ENCODE results near the gene HYPK.
"Not testable (repeated sequence)": the region's sequence is repeated elsewhere in the genome, so short reads cannot be mapped to it uniquely, and the experiment has no call there.

The HYPK gene

GRCh38 chr15:43802676-43803075, 2.3 kb downstream of the HYPK start:
- not testable (repeated sequence) for H3K9ac ChIP-seq (ENCODE audit: low read depth, low read length, poor library complexity); H4K91ac ChIP-seq (ENCODE audit: low read depth, low read length, poor library complexity)
- no CpG with 5 or more reads among the region's 7 CpGs for WGBS, 2 donors (ENCODE audit: extremely low coverage in 2 of 2, insufficient read length in 2 of 2, insufficient replicate concordance in 1 of 2)

GRCh38 chr15:43808435-43808950, 8.1 kb downstream of the HYPK start:
- Histone ChIP-seq H3K4me2 (ENCODE audit: insufficient read depth, low read length, poor library complexity, severe bottlenecking) (no peak overlapping the region), H4K8ac (ENCODE audit: low read depth, low read length) (no peak overlapping the region), H2BK12ac (ENCODE audit: low read length) (no peak overlapping the region), H3K4me3 (ENCODE audit: low read length in 2 of 2) (no peak overlapping the region), H3K23ac (ENCODE audit: low read depth, low read length, poor library complexity) (no peak overlapping the region), H3K36me3 (replicated peaks in 1 of 2; ENCODE audit: control insufficient read depth in 2 of 2, insufficient read depth in 2 of 2, low read length in 2 of 2) (peaks cover 42 to 93% of the 10 kb centered on the region in 2 donors), H2BK5ac (ENCODE audit: low read length) (no peak overlapping the region), H3K79me1 (ENCODE audit: low read depth, low read length) (no peaks in the 10 kb centered on the region), H3K14ac (ENCODE audit: low read length) (no peak overlapping the region), H3K9me3 (replicated peaks in 1 of 2; ENCODE audit: control insufficient read depth in 2 of 2, insufficient read depth in 1 of 2, low read depth in 1 of 2, low read length in 2 of 2) (no peaks in the 10 kb centered on the region), H3K4ac (ENCODE audit: low read length) (no peak overlapping the region), H2BK15ac (ENCODE audit: low read length) (no peak overlapping the region), H2AFZ (ENCODE audit: low read length) (no peak overlapping the region), H2BK120ac (ENCODE audit: low read depth, low read length) (no peak overlapping the region), H3K18ac (ENCODE audit: low read length) (no peak overlapping the region), H3K9ac (ENCODE audit: low read depth, low read length, poor library complexity) (no peak overlapping the region), H4K91ac (ENCODE audit: low read depth, low read length, poor library complexity) (no peak overlapping the region), H3K4me1 (ENCODE audit: control insufficient read depth in 2 of 2, insufficient read depth in 1 of 2, low read depth in 1 of 2, low read length in 2 of 2) (no peaks in the 10 kb centered on the region), H3K27me3 (ENCODE audit: control insufficient read depth in 3 of 3, insufficient read depth in 3 of 3, low read depth in 1 of 3, low read length in 3 of 3) (no peaks in the 10 kb centered on the region), H3K27ac (replicated peaks; ENCODE audit: low read length) (no peak overlapping the region), H2AK5ac (ENCODE audit: low read depth, low read length) (no peak overlapping the region)
- WGBS, 2 donors (ENCODE audit: extremely low coverage in 2 of 2, insufficient read length in 2 of 2, insufficient replicate concordance in 1 of 2) = no CpG with 5 or more reads among the region's 5 CpGs
- DNase-seq (ENCODE audit: low spot score) = no peak

More at GRCh38 chr15:43802676-43803075, 2.3 kb downstream of the HYPK start:
- H3K14ac ChIP-seq (ENCODE audit: low read length); H2BK12ac ChIP-seq (ENCODE audit: low read length); H2BK120ac ChIP-seq (ENCODE audit: low read depth, low read length); H3K4me1 ChIP-seq (ENCODE audit: control insufficient read depth in 2 of 2, insufficient read depth in 1 of 2, low read depth in 1 of 2, low read length in 2 of 2); H3K23ac ChIP-seq (ENCODE audit: low read depth, low read length, poor library complexity); H3K9me3 ChIP-seq (replicated peaks in 1 of 2; ENCODE audit: control insufficient read depth in 2 of 2, insufficient read depth in 1 of 2, low read depth in 1 of 2, low read length in 2 of 2); H3K79me1 ChIP-seq (ENCODE audit: low read depth, low read length); H3K27me3 ChIP-seq (ENCODE audit: control insufficient read depth in 3 of 3, insufficient read depth in 3 of 3, low read depth in 1 of 3, low read length in 3 of 3); H2BK15ac ChIP-seq (ENCODE audit: low read length); H2AK5ac ChIP-seq (ENCODE audit: low read depth, low read length); H2BK5ac ChIP-seq (ENCODE audit: low read length); H3K4me3 ChIP-seq (ENCODE audit: low read length in 2 of 2); H4K8ac ChIP-seq (ENCODE audit: low read depth, low read length); H3K27ac ChIP-seq (replicated peaks; ENCODE audit: low read length); H2AFZ ChIP-seq (ENCODE audit: low read length); H3K4me2 ChIP-seq (ENCODE audit: insufficient read depth, low read length, poor library complexity, severe bottlenecking); DNase-seq (ENCODE audit: low spot score); H3K4ac ChIP-seq (ENCODE audit: low read length); H3K18ac ChIP-seq (ENCODE audit: low read length): not testable (repeated sequence)
- peaks cover 26 to 86% of the 10 kb centered on the region in 2 donors for H3K36me3 ChIP-seq (replicated peaks in 1 of 2; ENCODE audit: control insufficient read depth in 2 of 2, insufficient read depth in 2 of 2, low read length in 2 of 2)

GRCh38 chr15:43808960-43809678, 8.7 kb downstream of the HYPK start:
- H3K79me1 ChIP-seq (ENCODE audit: low read depth, low read length) = no peaks in the 10 kb centered on the region
- H4K91ac ChIP-seq (ENCODE audit: low read depth, low read length, poor library complexity) = no peak overlapping the region
- H3K18ac ChIP-seq (ENCODE audit: low read length) = no peak overlapping the region
- H3K4me3 ChIP-seq (ENCODE audit: low read length in 2 of 2) = no peak overlapping the region
- H3K36me3 ChIP-seq (replicated peaks in 1 of 2; ENCODE audit: control insufficient read depth in 2 of 2, insufficient read depth in 2 of 2, low read length in 2 of 2) = peaks cover 43 to 97% of the 10 kb centered on the region in 2 donors
- no peaks in the 10 kb centered on the region for H3K9me3 ChIP-seq (replicated peaks in 1 of 2; ENCODE audit: control insufficient read depth in 2 of 2, insufficient read depth in 1 of 2, low read depth in 1 of 2, low read length in 2 of 2)
- no CpG with 5 or more reads among the region's 6 CpGs for WGBS, 2 donors (ENCODE audit: extremely low coverage in 2 of 2, insufficient read length in 2 of 2, insufficient replicate concordance in 1 of 2)
- H2AK5ac ChIP-seq (ENCODE audit: low read depth, low read length) = no peak overlapping the region
- H3K23ac ChIP-seq (ENCODE audit: low read depth, low read length, poor library complexity) = no peak overlapping the region
- no peak overlapping the region for H2BK15ac ChIP-seq (ENCODE audit: low read length)
- H3K4me1 ChIP-seq (ENCODE audit: control insufficient read depth in 2 of 2, insufficient read depth in 1 of 2, low read depth in 1 of 2, low read length in 2 of 2) = no peaks in the 10 kb centered on the region
- no peak for DNase-seq (ENCODE audit: low spot score)
- H4K8ac ChIP-seq (ENCODE audit: low read depth, low read length) = no peak overlapping the region
- no peak overlapping the region for H2BK12ac ChIP-seq (ENCODE audit: low read length)
- H2BK120ac ChIP-seq (ENCODE audit: low read depth, low read length) = no peak overlapping the region
- no peak overlapping the region for H3K4ac ChIP-seq (ENCODE audit: low read length)
- H3K27ac ChIP-seq (replicated peaks; ENCODE audit: low read length) = no peak overlapping the region
- H2AFZ ChIP-seq (ENCODE audit: low read length) = no peak overlapping the region
- H3K4me2 ChIP-seq (ENCODE audit: insufficient read depth, low read length, poor library complexity, severe bottlenecking) = no peak overlapping the region
- no peak overlapping the region for H3K9ac ChIP-seq (ENCODE audit: low read depth, low read length, poor library complexity)
- no peaks in the 10 kb centered on the region for H3K27me3 ChIP-seq (ENCODE audit: control insufficient read depth in 3 of 3, insufficient read depth in 3 of 3, low read depth in 1 of 3, low read length in 3 of 3)
- no peak overlapping the region for H2BK5ac ChIP-seq (ENCODE audit: low read length)
- no peak overlapping the region for H3K14ac ChIP-seq (ENCODE audit: low read length)

GRCh38 chr15:43815064-43815463, 14.7 kb downstream of the HYPK start:
- H3K14ac ChIP-seq (ENCODE audit: low read length); H3K27me3 ChIP-seq (ENCODE audit: control insufficient read depth in 3 of 3, insufficient read depth in 3 of 3, low read depth in 1 of 3, low read length in 3 of 3); H2AK5ac ChIP-seq (ENCODE audit: low read depth, low read length); H2BK15ac ChIP-seq (ENCODE audit: low read length); H3K9ac ChIP-seq (ENCODE audit: low read depth, low read length, poor library complexity); H2BK120ac ChIP-seq (ENCODE audit: low read depth, low read length); H3K4me1 ChIP-seq (ENCODE audit: control insufficient read depth in 2 of 2, insufficient read depth in 1 of 2, low read depth in 1 of 2, low read length in 2 of 2); H3K4me2 ChIP-seq (ENCODE audit: insufficient read depth, low read length, poor library complexity, severe bottlenecking); H2AFZ ChIP-seq (ENCODE audit: low read length); H3K4me3 ChIP-seq (ENCODE audit: low read length in 2 of 2); H3K4ac ChIP-seq (ENCODE audit: low read length); H3K23ac ChIP-seq (ENCODE audit: low read depth, low read length, poor library complexity); H2BK5ac ChIP-seq (ENCODE audit: low read length); H4K8ac ChIP-seq (ENCODE audit: low read depth, low read length); H3K27ac ChIP-seq (replicated peaks; ENCODE audit: low read length); H3K79me1 ChIP-seq (ENCODE audit: low read depth, low read length); DNase-seq (ENCODE audit: low spot score); H2BK12ac ChIP-seq (ENCODE audit: low read length); H3K18ac ChIP-seq (ENCODE audit: low read length); H4K91ac ChIP-seq (ENCODE audit: low read depth, low read length, poor library complexity); H3K9me3 ChIP-seq (replicated peaks in 1 of 2; ENCODE audit: control insufficient read depth in 2 of 2, insufficient read depth in 1 of 2, low read depth in 1 of 2, low read length in 2 of 2): not testable (repeated sequence)
- WGBS, 2 donors (ENCODE audit: extremely low coverage in 2 of 2, insufficient read length in 2 of 2, insufficient replicate concordance in 1 of 2) = no CpG with 5 or more reads among the region's 5 CpGs
- peaks cover 34 to 89% of the 10 kb centered on the region in 2 donors for H3K36me3 ChIP-seq (replicated peaks in 1 of 2; ENCODE audit: control insufficient read depth in 2 of 2, insufficient read depth in 2 of 2, low read length in 2 of 2)

All from neuronal stem cell (in vitro differentiated cells).